IPS DF 4.7 (cell line): ENCODE data around the gene EFCAB6.

Experiments used
- DNase-seq: peaks from one replicate; pipeline ENCODE4 v3.0.0-alpha.2; 2013; ENCODE audit warnings: low spot score; ENCODE audit errors: extremely low read depth

The EFCAB6 gene

GRCh38 chr22:43750751-43751150, 61.4 kb downstream of the EFCAB6 start:
- DNase-seq, result no peak

- DNase-seq, result no peak
Measured at GRCh38 chr22:43749473-43749872, 62.6 kb downstream of the EFCAB6 start.

GRCh38 chr22:43747877-43748276, 64.2 kb downstream of the EFCAB6 start:
- DNase-seq, result no peak

- no peak for DNase-seq
Measured at GRCh38 chr22:43747058-43747457, 65.0 kb downstream of the EFCAB6 start.

GRCh38 chr22:43745783-43746356, 66.2 kb downstream of the EFCAB6 start:
- DNase-seq, result no peak

- DNase-seq, result no peak
Measured at GRCh38 chr22:43745411-43745770, 66.7 kb downstream of the EFCAB6 start.

- DNase-seq, result no peak
Measured at GRCh38 chr22:43744700-43745410, 67.2 kb downstream of the EFCAB6 start.

- DNase-seq, result no peak
Measured at GRCh38 chr22:43743929-43744643, 68.0 kb downstream of the EFCAB6 start.

- peak; percentile 25 for DNase-seq
Measured at GRCh38 chr22:43743131-43743530, 69.0 kb downstream of the EFCAB6 start.

GRCh38 chr22:43742154-43742950, 69.8 kb downstream of the EFCAB6 start:
- no peak for DNase-seq

GRCh38 chr22:43740587-43741270, 71.4 kb downstream of the EFCAB6 start:
- no peak for DNase-seq

GRCh38 chr22:43739851-43740379, 72.2 kb downstream of the EFCAB6 start:
- no peak for DNase-seq

- DNase-seq, result no peak
Measured at GRCh38 chr22:43737150-43737828, 74.8 kb downstream of the EFCAB6 start.

GRCh38 chr22:43736651-43737050, 75.5 kb downstream of the EFCAB6 start:
- no peak for DNase-seq

GRCh38 chr22:43734370-43735150, 77.5 kb downstream of the EFCAB6 start:
- DNase-seq, result no peak

- DNase-seq, result no peak
Measured at GRCh38 chr22:43733138-43733537, 79.0 kb downstream of the EFCAB6 start.

- DNase-seq, result no peak
Measured at GRCh38 chr22:43731988-43732387, 80.1 kb downstream of the EFCAB6 start.

GRCh38 chr22:43726964-43727543, 85.1 kb downstream of the EFCAB6 start:
- no peak for DNase-seq

- no peak for DNase-seq
Measured at GRCh38 chr22:43726322-43726721, 85.8 kb downstream of the EFCAB6 start.
